ENCODE data around the gene LRRC2. TPM values are rescaled to one million over a fixed set of nuclear protein-coding genes. Genes with fewer than 3 reads are reported as not detected.
"Not testable (repeated sequence)": the region's sequence is repeated elsewhere in the genome, so short reads cannot be mapped to it uniquely, and the experiment has no call there.

LRRC2 gene
- total RNA-seq, 1 donor from 2014 or later: 114 TPM

GRCh38 chr3:46535746-46536145 lies 30.4 kb downstream of the LRRC2 start:
- Histone ChIP-seq H3K4me3 (no peak overlapping the region), H3K4me1 (peaks cover 18% of the 10 kb centered on the region), H3K27ac (replicated peaks) (no peak overlapping the region), H3K27me3 (ENCODE audit: low read depth) (no peaks in the 10 kb centered on the region), H3K36me3 (peaks cover 59% of the 10 kb centered on the region), H3K9me3 (replicated peaks) (no peaks in the 10 kb centered on the region)
- intact Hi-C loops (cut with micrococcal nuclease): no loop called here
- TF ChIP-seq, protein P1, sequence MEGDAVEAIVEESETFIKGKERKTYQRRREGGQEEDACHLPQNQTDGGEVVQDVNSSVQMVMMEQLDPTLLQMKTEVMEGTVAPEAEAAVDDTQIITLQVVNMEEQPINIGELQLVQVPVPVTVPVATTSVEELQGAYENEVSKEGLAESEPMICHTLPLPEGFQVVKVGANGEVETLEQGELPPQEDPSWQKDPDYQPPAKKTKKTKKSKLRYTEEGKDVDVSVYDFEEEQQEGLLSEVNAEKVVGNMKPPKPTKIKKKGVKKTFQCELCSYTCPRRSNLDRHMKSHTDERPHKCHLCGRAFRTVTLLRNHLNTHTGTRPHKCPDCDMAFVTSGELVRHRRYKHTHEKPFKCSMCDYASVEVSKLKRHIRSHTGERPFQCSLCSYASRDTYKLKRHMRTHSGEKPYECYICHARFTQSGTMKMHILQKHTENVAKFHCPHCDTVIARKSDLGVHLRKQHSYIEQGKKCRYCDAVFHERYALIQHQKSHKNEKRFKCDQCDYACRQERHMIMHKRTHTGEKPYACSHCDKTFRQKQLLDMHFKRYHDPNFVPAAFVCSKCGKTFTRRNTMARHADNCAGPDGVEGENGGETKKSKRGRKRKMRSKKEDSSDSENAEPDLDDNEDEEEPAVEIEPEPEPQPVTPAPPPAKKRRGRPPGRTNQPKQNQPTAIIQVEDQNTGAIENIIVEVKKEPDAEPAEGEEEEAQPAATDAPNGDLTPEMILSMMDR (IDR thresholded peaks at IDR 0.05; ENCODE audit: borderline replicate concordance): no peak
- DNase-seq: no peak

DNA sequence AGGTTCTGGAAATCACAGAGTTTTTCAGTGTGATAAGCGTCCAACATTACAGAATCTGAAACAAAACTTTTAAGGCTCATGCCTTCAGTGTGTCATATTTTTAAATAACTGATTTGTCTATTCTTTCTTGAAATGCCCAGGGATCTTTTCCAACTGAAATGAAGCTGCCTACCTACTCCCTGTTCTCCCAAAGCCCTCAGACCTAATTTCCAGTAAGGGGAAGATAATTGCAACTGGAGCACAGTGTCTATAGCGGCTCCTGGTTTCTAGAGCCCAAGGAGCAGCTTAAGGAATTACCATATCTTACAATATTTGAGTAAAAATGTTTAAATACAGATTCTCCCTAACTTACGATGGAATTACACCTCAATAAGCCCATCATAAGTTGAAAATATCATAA lies 33.0 kb downstream of the LRRC2 start:
- Histone ChIP-seq H3K9me3 (replicated peaks) (no peaks in the 10 kb centered on the region), H3K4me3 (no peak overlapping the region), H3K4me1 (no peaks in the 10 kb centered on the region), H3K27me3 (ENCODE audit: low read depth) (no peaks in the 10 kb centered on the region), H3K36me3 (peaks cover 65% of the 10 kb centered on the region), H3K27ac (replicated peaks) (no peak overlapping the region)
- TF ChIP-seq, protein P1 (IDR thresholded peaks at IDR 0.05; ENCODE audit: borderline replicate concordance): no peak
- intact Hi-C loops (cut with micrococcal nuclease): no loop called here
- DNase-seq: no peak

GRCh38 chr3:46527239-46527638 lies 38.9 kb downstream of the LRRC2 start:
- intact Hi-C loops (cut with micrococcal nuclease): no loop called here
- Histone ChIP-seq H3K36me3 (peaks cover 61% of the 10 kb centered on the region), H3K27ac (replicated peaks) (no peak overlapping the region), H3K4me1 (no peaks in the 10 kb centered on the region), H3K27me3 (ENCODE audit: low read depth) (no peaks in the 10 kb centered on the region), H3K4me3 (no peak overlapping the region), H3K9me3 (replicated peaks) (no peaks in the 10 kb centered on the region)
- no peak for DNase-seq
- TF ChIP-seq, protein P1 (IDR thresholded peaks at IDR 0.05; ENCODE audit: borderline replicate concordance): no peak

DNA sequence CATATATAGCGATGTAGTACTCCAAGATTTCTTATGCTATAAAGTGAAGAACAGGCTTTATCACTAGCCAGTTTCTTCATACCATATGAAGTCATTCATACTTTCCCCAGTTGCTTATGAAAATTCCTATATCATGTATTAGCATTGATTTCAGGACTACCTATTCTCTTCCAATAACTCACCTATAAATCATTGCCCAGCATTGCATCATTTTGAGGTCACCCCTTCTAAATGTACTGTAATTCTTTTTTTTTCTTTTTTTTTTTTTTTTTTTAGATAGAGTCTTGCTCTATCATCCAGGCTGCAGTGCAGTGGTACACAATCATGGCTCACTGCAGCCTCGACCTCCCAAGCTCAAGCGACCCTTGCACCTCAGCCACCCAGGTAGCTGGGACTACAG lies 41.3 kb downstream of the LRRC2 start:
- H3K27ac ChIP-seq (replicated peaks): no peak overlapping the region
- H3K36me3 ChIP-seq: peaks cover 70% of the 10 kb centered on the region

GRCh38 chr3:46524008-46524407 lies 42.1 kb downstream of the LRRC2 start:
- Histone ChIP-seq H3K27me3 (ENCODE audit: low read depth) (no peaks in the 10 kb centered on the region), H3K4me3 (no peak overlapping the region), H3K36me3 (peaks cover 70% of the 10 kb centered on the region), H3K4me1 (no peaks in the 10 kb centered on the region), H3K9me3 (replicated peaks) (no peaks in the 10 kb centered on the region), H3K27ac (replicated peaks) (no peak overlapping the region)
- no peak for DNase-seq
- intact Hi-C loops (cut with micrococcal nuclease): no loop called here
- TF ChIP-seq, protein P1 (IDR thresholded peaks at IDR 0.05; ENCODE audit: borderline replicate concordance): no peak

More for the DNA sequence above, 41.3 kb downstream of the LRRC2 start:
- Histone ChIP-seq H3K4me3 (no peak overlapping the region), H3K9me3 (replicated peaks) (no peaks in the 10 kb centered on the region), H3K27me3 (ENCODE audit: low read depth) (no peaks in the 10 kb centered on the region), H3K4me1 (no peaks in the 10 kb centered on the region)
- intact Hi-C loops (cut with micrococcal nuclease): no loop called here
- no peak for DNase-seq
- TF ChIP-seq, protein P1 (IDR thresholded peaks at IDR 0.05; ENCODE audit: borderline replicate concordance): no peak

DNA sequence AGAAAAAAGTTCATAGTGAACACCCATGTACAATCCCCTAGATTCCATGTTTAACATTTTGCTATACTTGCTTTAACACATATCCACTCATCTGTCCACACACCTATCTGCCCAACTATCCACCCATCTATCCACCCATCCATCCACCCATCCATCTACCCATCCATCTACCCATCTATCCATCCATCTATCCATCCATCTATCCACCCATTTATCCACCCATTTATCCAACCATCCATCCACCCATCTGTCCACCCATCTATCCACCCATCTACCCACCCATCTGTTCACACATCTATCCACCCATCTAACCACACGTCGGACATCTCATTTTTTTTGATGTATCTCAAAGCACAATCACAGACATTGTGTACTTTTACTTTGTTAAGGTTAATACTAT lies 42.5 kb downstream of the LRRC2 start:
- Histone ChIP-seq H3K27ac (replicated peaks) (no peak overlapping the region), H3K4me1 (no peaks in the 10 kb centered on the region), H3K27me3 (ENCODE audit: low read depth) (no peaks in the 10 kb centered on the region), H3K9me3 (replicated peaks) (no peaks in the 10 kb centered on the region), H3K36me3 (peaks cover 70% of the 10 kb centered on the region), H3K4me3 (no peak overlapping the region)
- intact Hi-C loops (cut with micrococcal nuclease): no loop called here
- TF ChIP-seq, protein P1 (IDR thresholded peaks at IDR 0.05; ENCODE audit: borderline replicate concordance): no peak
- DNase-seq: no peak

DNA sequence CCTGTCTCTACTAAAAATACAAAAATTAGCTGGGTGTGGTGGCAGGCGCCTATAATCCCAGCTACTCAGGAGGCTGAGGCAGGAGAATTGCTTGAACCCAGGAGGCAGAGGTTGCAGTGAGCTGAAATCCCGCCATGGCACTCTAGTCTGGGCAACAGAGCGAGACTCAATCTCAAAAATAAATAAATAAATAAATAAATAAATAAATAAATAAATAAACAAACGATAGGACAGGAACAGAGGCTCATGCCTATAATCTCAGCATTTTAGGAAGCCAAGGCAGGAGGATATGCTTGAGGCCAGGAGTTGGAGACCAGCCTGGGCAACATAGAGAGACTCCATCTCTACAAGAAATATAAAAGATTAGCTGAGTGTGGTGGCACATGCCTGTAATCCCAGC lies 43.9 kb downstream of the LRRC2 start:
- H3K27me3 ChIP-seq (ENCODE audit: low read depth); DNase-seq; H3K9me3 ChIP-seq (replicated peaks); H3K4me1 ChIP-seq; intact Hi-C loops (cut with micrococcal nuclease); H3K4me3 ChIP-seq; H3K27ac ChIP-seq (replicated peaks): not testable (repeated sequence)
- peaks cover 66% of the 10 kb centered on the region for H3K36me3 ChIP-seq

All from left ventricle myocardium inferior (tissue), 1 donor.